HepG2 (cell line): ENCODE data around the gene BACH2. TPM values are rescaled to one million over a fixed set of nuclear protein-coding genes. Genes with fewer than 3 reads are reported as not detected.

Experiments used
- ATAC-seq: fragments of 200-7000 bp; cut with Tn5 transposase; 3 replicates; pipeline ENCODE4 v1.9.1; 2020; ENCODE audit warnings: mild to moderate bottlenecking, moderate library complexity
- BruUV-seq: library from RNA; stranded (reverse); fragments of 400-500 nt; replicated peaks from 2 replicates; lab custom pipeline; 2021; lab: Mats Ljungman, UMichigan
- CTCF ChIA-PET: fragments of 300-600 bp; formaldehyde crosslinking; extraction: SDS; loops from one replicate; lab custom pipeline; 2021; ENCODE audit warnings: low total read pairs, inconsistent platforms, low intra/inter-chr PET ratio; lab: Yijun Ruan, JAX
- POLR2A ChIA-PET: fragments of 350-600 bp; sonication (Branson Sonifier 250); formaldehyde crosslinking; loops from one replicate; lab custom pipeline; 2020; ENCODE audit warnings: antibody characterized with exemption, inconsistent platforms; lab: Yijun Ruan, JAX
- DNase-seq: peaks from one replicate; pipeline ENCODE4 v3.0.0-alpha.2; 2015; ENCODE audit warnings: low spot score
- FAIRE-seq: peaks from 3 replicates; lab custom pipeline; 2011; peaks lifted over from hg19 to GRCh38; lab: Jason Lieb, UNC
- H2AFZ ChIP-seq: one replicate; pipeline ENCODE4 v1.6.1; 2011; ENCODE audit warnings: low read length, inconsistent platforms
- H3K27ac ChIP-seq: fragments of 300-600 bp; 3 replicates; pipeline ENCODE4 v1.8.0; 2011; ENCODE audit warnings: mixed run types, mild to moderate bottlenecking, mixed read lengths, low read length, inconsistent platforms; ENCODE audit not compliant: insufficient read depth; ENCODE audit errors: extremely low read length
- H3K27me3 ChIP-seq, 2 experiments: fragments of 200-600 bp in 1 of 2; 2 replicates in 1 of 2; 3 replicates in 1 of 2; pipeline versions ENCODE4 v1.6.0 to v1.8.0; 2011; ENCODE audit warnings: low read length in 2 of 2, mild to moderate bottlenecking in 2 of 2, moderate library complexity in 2 of 2, inconsistent platforms in 1 of 2; ENCODE audit not compliant: insufficient read depth in 2 of 2, control insufficient read depth in 1 of 2
- H3K36me3 ChIP-seq, 2 experiments: fragments of 200-600 bp in 1 of 2; replicated peaks in 1 of 2; 2 replicates in 1 of 2; 3 replicates in 1 of 2; pipeline versions ENCODE4 v1.5.1 to v1.8.0; 2011; ENCODE audit warnings: low read length in 2 of 2, inconsistent platforms in 1 of 2; ENCODE audit not compliant: insufficient read depth in 2 of 2, control insufficient read depth in 1 of 2
- H3K4me1 ChIP-seq: 2 replicates; pipeline ENCODE4 v1.5.1; 2012; ENCODE audit warnings: low read length, inconsistent platforms; ENCODE audit not compliant: insufficient read depth
- H3K4me2 ChIP-seq: 2 replicates; pipeline ENCODE4 v1.6.0; 2011; ENCODE audit warnings: low read depth, low read length, inconsistent platforms
- H3K4me3 ChIP-seq, 3 experiments: fragments of 200-600 bp in 1 of 3; sonication (generic), shearing (Covaris generic) in 1 of 3; replicated peaks in 1 of 3; 2 replicates each; pipeline ENCODE4 v1.5.1; 2011 to 2016; ENCODE audit warnings: low read length in 3 of 3, inconsistent platforms in 2 of 3, low read depth in 2 of 3, mild to moderate bottlenecking in 2 of 3, control low read depth in 1 of 3, mixed read lengths in 1 of 3; ENCODE audit not compliant: insufficient read depth in 1 of 3
- H3K79me2 ChIP-seq: one replicate; pipeline ENCODE4 v1.6.1; 2011; ENCODE audit warnings: low read length, inconsistent platforms; ENCODE audit not compliant: insufficient read depth
- H3K9ac ChIP-seq: 2 replicates; pipeline ENCODE4 v1.6.0; 2011; ENCODE audit warnings: mild to moderate bottlenecking, low read depth, low read length, inconsistent platforms; ENCODE audit not compliant: insufficient read depth
- H3K9me3 ChIP-seq: 2 replicates; pipeline ENCODE4 v1.5.1; 2012; ENCODE audit warnings: mild to moderate bottlenecking, low read length
- H4K20me1 ChIP-seq: 2 replicates; pipeline ENCODE4 v1.6.0; 2011; ENCODE audit warnings: inconsistent platforms, mild to moderate bottlenecking, low read length, moderate library complexity; ENCODE audit not compliant: insufficient read depth
- AKNA ChIP-seq: sonication (generic); formaldehyde crosslinking; IDR thresholded peaks from 2 replicates; pipeline ENCODE4 v1.4.0; 2020; ENCODE audit warnings: missing genetic modification reagents, borderline replicate concordance
- BRF2 ChIP-seq: sonication (generic); formaldehyde crosslinking; IDR thresholded peaks from 2 replicates; pipeline ENCODE4 v1.8.1; 2022; ENCODE audit warnings: mild to moderate bottlenecking, missing genetic modification reagents
- DMTF1 ChIP-seq: sonication (generic); formaldehyde crosslinking; IDR thresholded peaks from 2 replicates; pipeline ENCODE4 v1.4.0; 2020; ENCODE audit warnings: mild to moderate bottlenecking, missing genetic modification reagents
- DNMT1 ChIP-seq: sonication (generic); formaldehyde crosslinking; IDR thresholded peaks from 2 replicates; pipeline ENCODE4 v1.5.1; 2020; ENCODE audit warnings: mild to moderate bottlenecking, missing genetic modification reagents
- KAT7 ChIP-seq: IDR thresholded peaks from 2 replicates; pipeline ENCODE4 v1.6.1; 2018; ENCODE audit warnings: borderline replicate concordance, missing compliant biosample characterization
- MAFK ChIP-seq, 2 experiments: IDR thresholded peaks in 1 of 2; conservative IDR thresholded peaks in 1 of 2; 2 replicates each; pipeline ENCODE4 v1.6.1; 2011; ENCODE audit warnings: improper control_type of control experiment in 2 of 2, low read length in 2 of 2
- PHF20 ChIP-seq: sonication (generic); formaldehyde crosslinking; IDR thresholded peaks from 2 replicates; pipeline ENCODE4 v1.5.0; 2020; ENCODE audit warnings: mild to moderate bottlenecking, missing genetic modification reagents
- POLR2AphosphoS2 ChIP-seq: IDR thresholded peaks from 2 replicates; pipeline ENCODE4 v1.6.1; 2011; ENCODE audit warnings: low read depth, low read length, improper control_type of control experiment
- TARDBP ChIP-seq: sonication (generic); formaldehyde crosslinking; IDR thresholded peaks from 2 replicates; pipeline ENCODE4 v1.8.0; 2022; ENCODE audit warnings: mild to moderate bottlenecking, missing genetic modification reagents
- ZBTB39 ChIP-seq: sonication (generic); formaldehyde crosslinking; IDR thresholded peaks from 2 replicates; pipeline ENCODE4 v1.5.0; 2020; ENCODE audit warnings: missing genetic modification reagents
- ZNF766 ChIP-seq: sonication (generic); formaldehyde crosslinking; IDR thresholded peaks from 2 replicates; pipeline ENCODE4 v1.5.0; 2020; ENCODE audit warnings: missing genetic modification reagents, borderline replicate concordance
- ZNF780A ChIP-seq: sonication (generic); formaldehyde crosslinking; IDR thresholded peaks from 2 replicates; pipeline ENCODE4 v1.8.0; 2022; ENCODE audit warnings: mild to moderate bottlenecking, missing genetic modification reagents, moderate library complexity
- ZNF790 ChIP-seq: sonication (generic); formaldehyde crosslinking; IDR thresholded peaks from 2 replicates; pipeline ENCODE4 v1.8.0; 2022; ENCODE audit warnings: missing genetic modification reagents, mild to moderate bottlenecking, borderline replicate concordance
- ZNF841 ChIP-seq: sonication (generic); formaldehyde crosslinking; IDR thresholded peaks from 2 replicates; pipeline ENCODE4 v1.8.1; 2023; ENCODE audit warnings: missing genetic modification reagents, borderline replicate concordance
- WGBS: methylation state at CpG from one replicate; pipeline ENCODE4 v1.1.6; 2017; ENCODE audit warnings: low lambda C conversion rate; 5-methylcytosine and 5-hydroxymethylcytosine counted together
- in situ Hi-C: cut with HindIII; loops from 2 replicates; pipeline ENCODE4 v1.10.0; 2017; ENCODE audit warnings: low pct_unique_long_range_greater_than_20kb; ENCODE audit not compliant: extremely low pct_ligation_motif_present
- intact Hi-C: fragments of 100-400 bp; cut with micrococcal nuclease; formaldehyde crosslinking; loops from one replicate; pipeline ENCODE4 v1.10.0; 2022; ENCODE audit not compliant: unreplicated experiment
- polyA plus RNA-seq, 8 experiments: library from polyadenylated mRNA; depleted of rRNA in 3 of 8; stranded (reverse) in 7 of 8; unstranded in 1 of 8; fragments of >200 nt; fragmentation: Illumina TruSeq in 4 of 8; extraction: Trizol in 4 of 8; gene quantifications; 2 replicates each; pipeline versions ENCODE4 v1.2.1 to v1.2.3, GENCODE V29; 2011 to 2016; ENCODE audit warnings: low read depth in 4 of 8, missing spikeins in 1 of 8, mixed read lengths in 1 of 8; ENCODE audit not compliant: insufficient read depth in 1 of 8
- total RNA-seq, 5 experiments: library from RNA; depleted of rRNA; stranded (reverse); fragments of >200 nt; fragmentation: Illumina TruSeq; extraction: Trizol; gene quantifications; 2 replicates each; pipeline ENCODE4 v1.2.3, GENCODE V29; 2016; ENCODE audit warnings: low read depth in 1 of 5

The BACH2 gene
- total and polyA plus RNA-seq, 2 of the 13 experiments (the other 11 are each of a cell fraction or from before 2014, with no cell fraction given), result 0.01 TPM; not detected in 1

GRCh38 chr6:90336388-90336947, 39.8 kb upstream of the BACH2 start:
- H3K27ac ChIP-seq, result no peak overlapping the region
- intact Hi-C loops (no loop called here), in situ Hi-C loops (no loop called here)
- no peaks in the 10 kb centered on the region for H3K36me3 ChIP-seq
- DNase-seq (no peak), FAIRE-seq (no peak), ATAC-seq (no peak)
- no peaks in the 10 kb centered on the region for H3K4me1 ChIP-seq
- BruUV-seq, result no TSS peak
- no peak overlapping the region for H3K9ac ChIP-seq
- 4% methylated on average over 6 of the region's 6 CpGs for WGBS
- H3K4me2 ChIP-seq, result no peak overlapping the region
- CTCF ChIA-PET, result no interaction called here
- no peak overlapping the region for H2AFZ ChIP-seq
- no peaks in the 10 kb centered on the region for H4K20me1 ChIP-seq
- H3K27me3 ChIP-seq, result no peaks in the 10 kb centered on the region
- no peaks in the 10 kb centered on the region for H3K79me2 ChIP-seq
- no peak overlapping the region for H3K4me3 ChIP-seq
- POLR2A ChIA-PET, result no interaction called here
- H3K9me3 ChIP-seq, result no peaks in the 10 kb centered on the region
- TF ChIP-seq AKNA (CRISPR knock-in tag), result no peak
- TF ChIP-seq DNMT1 (CRISPR knock-in tag), result no peak
- no peak for TF ChIP-seq POLR2AphosphoS2
- TF ChIP-seq ZNF841, result no peak
- no peak for TF ChIP-seq BRF2 (CRISPR knock-in tag)
- no peak for TF ChIP-seq KAT7 (CRISPR knock-in tag)
- TF ChIP-seq ZNF766 (CRISPR knock-in tag), result no peak
- TF ChIP-seq TARDBP, result no peak
- TF ChIP-seq DMTF1, result no peak
- TF ChIP-seq PHF20 (CRISPR knock-in tag), result no peak
- TF ChIP-seq ZNF790 (CRISPR knock-in tag), result no peak
- TF ChIP-seq ZNF780A (CRISPR knock-in tag), result no peak
- TF ChIP-seq ZBTB39 (CRISPR knock-in tag), result no peak
- TF ChIP-seq MAFK (conservative IDR thresholded peaks at IDR 0.05 in 1 of 2, IDR thresholded peaks at IDR 0.05 in 1 of 2; ENCODE audit: low read length in 2 of 2), result no peak
